Naive thymus-derived CD8-positive, alpha-beta T cell (primary cell): ENCODE data around the gene ZDHHC12. TPM values are rescaled to one million over a fixed set of nuclear protein-coding genes. Genes with fewer than 3 reads are reported as not detected.
"Not testable (repeated sequence)": the region's sequence is repeated elsewhere in the genome, so short reads cannot be mapped to it uniquely, and the experiment has no call there.

Experiments
- ATAC-seq, 2 donors: fragments of 150-1000 bp; cut with Tn5 transposase in 1 of 2; sonication (Bioruptor Pico), chemical (Tn5 transposase) in 1 of 2; 1 replicate in 1 of 2; 2 replicates in 1 of 2; pipeline ENCODE4 v1.10.0; 2021; ENCODE audit warnings: mild to moderate bottlenecking in 2 of 2, moderate library complexity in 2 of 2
- POLR2A ChIA-PET: fragments of 350-600 bp; sonication (Branson Sonifier 250); formaldehyde crosslinking; loops from one replicate; lab custom pipeline; 2021; ENCODE audit warnings: antibody characterized with exemption; lab: Charles Lee
- DNase-seq, 10 donors: peaks; one replicate each; pipeline versions ENCODE4 v3.0.0 to v3.0.0-alpha.2; 2020 to 2022
- H3K27ac Mint-ChIP-seq, 10 donors: one replicate each; pipeline ENCODE4 v1.8.0; 2020 to 2022; ENCODE audit warnings: mild to moderate bottlenecking in 10 of 10, mixed read lengths in 10 of 10, moderate library complexity in 4 of 10, inconsistent platforms in 1 of 10
- H3K27me3 Mint-ChIP-seq, 5 donors: one replicate each; pipeline ENCODE4 v1.8.0; 2021 to 2022; ENCODE audit warnings: mixed read lengths in 5 of 5
- H3K36me3 Mint-ChIP-seq, 3 donors: one replicate each; pipeline ENCODE4 v1.8.0; 2020 to 2022; ENCODE audit warnings: mixed read lengths in 3 of 3, mild to moderate bottlenecking in 2 of 3, inconsistent platforms in 1 of 3
- H3K4me1 Mint-ChIP-seq, 4 donors: one replicate each; pipeline ENCODE4 v1.8.0; 2021 to 2022; ENCODE audit warnings: mixed read lengths in 4 of 4
- H3K4me3 Mint-ChIP-seq, 10 donors: one replicate each; pipeline ENCODE4 v1.8.0; 2020 to 2022; ENCODE audit warnings: mild to moderate bottlenecking in 10 of 10, mixed read lengths in 10 of 10, moderate library complexity in 6 of 10, inconsistent platforms in 1 of 10
- H3K9me3 Mint-ChIP-seq, 9 donors: one replicate each; pipeline ENCODE4 v1.8.0; 2020 to 2022; ENCODE audit warnings: mixed read lengths in 9 of 9, mild to moderate bottlenecking in 3 of 9, inconsistent platforms in 1 of 9, moderate library complexity in 1 of 9
- polyA plus RNA-seq, 3 donors: library from polyadenylated mRNA; unstranded; fragments of 300-500 nt; fragmentation: Illumina TruSeq; gene quantifications; one replicate each; pipeline ENCODE4 v1.2.3, GENCODE V29; 2021
- total RNA-seq, 8 experiments: library from RNA in 2 of 8; stranded (reverse) in 2 of 8; gene quantifications; one replicate each; pipeline ENCODE4 v1.2.3 and lab custom pipeline; 2021 to 2026

ZDHHC12 gene
- total and polyA plus RNA-seq, 5 experiments from 2014 or later = 24.2 to 75.5 (median 51.7) TPM

GRCh38 chr9:128705051-128705965 lies 18.6 kb downstream of the ZDHHC12 start:
- no peak for DNase-seq
- Mint-ChIP-seq H3K27me3 (no peaks in the 10 kb centered on the region), H3K36me3 (no peaks in the 10 kb centered on the region), H3K4me3 (no peak overlapping the region), H3K27ac (no peak overlapping the region), H3K9me3 (no peaks in the 10 kb centered on the region), H3K4me1 (peaks cover 2 to 15% (median 10%) of the 10 kb centered on the region in 4 donors)
- ATAC-seq = no peak
- POLR2A ChIA-PET = interaction anchor here (0.5 to 4.2 kb wide), 3 partner anchors 15 to 81 kb away, joined by 3 to 22 read pairs (median 3); partner anchors contain the start of gene SET

GRCh38 chr9:128704356-128704670 lies 19.6 kb downstream of the ZDHHC12 start:
- peaks cover 2 to 15% (median 10%) of the 10 kb centered on the region in 4 donors for H3K4me1 Mint-ChIP-seq
- no peak for ATAC-seq
- no peak for DNase-seq
- H3K9me3 Mint-ChIP-seq = no peaks in the 10 kb centered on the region
- peak overlapping the region in 9 of 10 donors; percentile 24 to 88 (median 45) for H3K4me3 Mint-ChIP-seq
- POLR2A ChIA-PET = interaction anchor here (4.2 kb wide), 1 partner anchor 14 kb away, joined by 22 read pairs; the partner anchor contains the start of gene SET
- H3K36me3 Mint-ChIP-seq = no peaks in the 10 kb centered on the region
- peak overlapping the region in 3 of 10 donors; percentile 14 to 71 (median 40) for H3K27ac Mint-ChIP-seq
- no peaks in the 10 kb centered on the region for H3K27me3 Mint-ChIP-seq

GRCh38 chr9:128703616-128704355 lies 20.1 kb downstream of the ZDHHC12 start:
- no peak for ATAC-seq
- POLR2A ChIA-PET = interaction anchor here (0.6 to 4.2 kb wide), 4 partner anchors 14 to 426 kb away, joined by 3 to 22 read pairs (median 6); partner anchors contain the start of gene SET
- DNase-seq = no peak
- peaks cover 2 to 15% (median 10%) of the 10 kb centered on the region in 4 donors for H3K4me1 Mint-ChIP-seq
- no peaks in the 10 kb centered on the region for H3K27me3 Mint-ChIP-seq
- peak overlapping the region; percentile 75 to 88 (median 82) for H3K4me3 Mint-ChIP-seq
- no peaks in the 10 kb centered on the region for H3K36me3 Mint-ChIP-seq
- H3K27ac Mint-ChIP-seq = peak overlapping the region in 4 of 10 donors; percentile 35 to 90 (median 67)
- no peaks in the 10 kb centered on the region for H3K9me3 Mint-ChIP-seq

- Mint-ChIP-seq H3K36me3 (no peaks in the 10 kb centered on the region), H3K9me3 (no peaks in the 10 kb centered on the region), H3K4me3 (peak overlapping the region; percentile 75 to 88 (median 82)), H3K27ac (peak overlapping the region in 4 of 10 donors; percentile 35 to 90 (median 66)), H3K27me3 (no peaks in the 10 kb centered on the region), H3K4me1 (peaks cover 2 to 15% (median 10%) of the 10 kb centered on the region in 4 donors)
- peak; percentile 46 to 58 for ATAC-seq
- DNase-seq = peak in 2 of 10 donors; percentile 23 to 31
- POLR2A ChIA-PET = interaction anchor here (0.6 to 4.2 kb wide), 3 partner anchors 13 to 425 kb away, joined by 4 to 22 read pairs (median 7); partner anchors contain the start of gene SET
Measured at GRCh38 chr9:128702949-128703615, 20.8 kb downstream of the ZDHHC12 start.

- DNase-seq = peak; percentile 65 to 91 (median 84)
- peak within 1 kb of the TSS in 9 of 10 donors; percentile 11 to 91 (median 63) for H3K27ac Mint-ChIP-seq
- ATAC-seq = peak; percentile 87 to 89
- H3K9me3 Mint-ChIP-seq = no peaks in the 10 kb centered on the region
- peak within 1 kb of the TSS; percentile 75 to 93 (median 88) for H3K4me3 Mint-ChIP-seq
- no peaks in the 10 kb centered on the region for H3K27me3 Mint-ChIP-seq
- no peaks in the 10 kb centered on the region for H3K36me3 Mint-ChIP-seq
- POLR2A ChIA-PET = interaction anchor here (0.7 to 3.3 kb wide), 4 partner anchors 12 to 46 kb away, joined by 3 to 17 read pairs (median 4); partner anchors contain the start of genes DYNC2I2, SET and ZDHHC12
- peaks cover 2 to 15% (median 10%) of the 10 kb centered on the region in 4 donors for H3K4me1 Mint-ChIP-seq
Measured at GRCh38 chr9:128702445-128702948, 21.4 kb downstream of the ZDHHC12 start, which contains the start of gene PKN3. TSS of gene PKN3 (plus strand) at chr9:128702503. CDS start at chr9:128702916, 413 bp downstream.

GRCh38 chr9:128701227-128701854 lies 22.6 kb downstream of the ZDHHC12 start:
- ATAC-seq = no peak
- Mint-ChIP-seq H3K9me3 (no peaks in the 10 kb centered on the region), H3K4me1 (peaks cover 2 to 15% (median 10%) of the 10 kb centered on the region in 4 donors), H3K4me3 (peak overlapping the region in 9 of 10 donors; percentile 36 to 88 (median 66)), H3K36me3 (peaks cover 0 to 7% (median 0%) of the 10 kb centered on the region in 3 donors), H3K27ac (no peak overlapping the region), H3K27me3 (no peaks in the 10 kb centered on the region)
- POLR2A ChIA-PET = interaction anchor here (0.6 to 3.3 kb wide), 5 partner anchors 11 to 251 kb away, joined by 4 to 17 read pairs (median 5); partner anchors contain the start of gene SET
- DNase-seq = no peak

- not testable (repeated sequence) for DNase-seq, H3K9me3 Mint-ChIP-seq, ATAC-seq, H3K4me3 Mint-ChIP-seq, H3K27me3 Mint-ChIP-seq, H3K27ac Mint-ChIP-seq
- POLR2A ChIA-PET = interaction anchor here (0.7 to 3.3 kb wide), 2 partner anchors 9 to 146 kb away, joined by 3 to 17 read pairs; partner anchors contain the start of gene SET
- H3K36me3 Mint-ChIP-seq = peaks cover 0 to 26% (median 0%) of the 10 kb centered on the region in 3 donors
- peaks cover 2 to 15% (median 10%) of the 10 kb centered on the region in 4 donors for H3K4me1 Mint-ChIP-seq
Measured at GRCh38 chr9:128699096-128699795, 24.7 kb downstream of the ZDHHC12 start.

- Mint-ChIP-seq H3K36me3 (peaks cover 0 to 48% (median 9%) of the 10 kb centered on the region in 3 donors), H3K4me1 (peaks cover 6 to 15% (median 13%) of the 10 kb centered on the region in 4 donors), H3K9me3 (no peaks in the 10 kb centered on the region), H3K4me3 (no peak overlapping the region), H3K27ac (peak overlapping the region in 5 of 10 donors; percentile 36 to 65 (median 50)), H3K27me3 (no peaks in the 10 kb centered on the region)
- POLR2A ChIA-PET = interaction anchor here (0.6 to 1.3 kb wide), 6 partner anchors 9 to 984 kb away, joined by 3 to 4 read pairs (median 3); partner anchors contain the start of gene SET
- DNase-seq (no peak), ATAC-seq (no peak)
Measured at GRCh38 chr9:128696923-128697707, 26.8 kb downstream of the ZDHHC12 start.

- H3K9me3 Mint-ChIP-seq = no peaks in the 10 kb centered on the region
- H3K4me1 Mint-ChIP-seq = peaks cover 15 to 28% (median 24%) of the 10 kb centered on the region in 4 donors
- H3K4me3 Mint-ChIP-seq = no peak overlapping the region
- no peaks in the 10 kb centered on the region for H3K27me3 Mint-ChIP-seq
- no peak for DNase-seq
- H3K27ac Mint-ChIP-seq = peak overlapping the region in 1 of 10 donors; percentile 63
- ATAC-seq = no peak
- peaks cover 0 to 66% (median 14%) of the 10 kb centered on the region in 3 donors for H3K36me3 Mint-ChIP-seq
- POLR2A ChIA-PET = interaction anchor here (0.5 kb wide), 1 partner anchor 26 kb away, joined by 5 read pairs; no protein-coding TSS in a partner anchor
Measured at GRCh38 chr9:128694344-128694743, 29.6 kb downstream of the ZDHHC12 start.

- H3K4me3 Mint-ChIP-seq, H3K9me3 Mint-ChIP-seq, POLR2A ChIA-PET, ATAC-seq, DNase-seq, H3K27me3 Mint-ChIP-seq: not testable (repeated sequence)
- Mint-ChIP-seq H3K27ac (peak overlapping the region in 6 of 10 donors; percentile 11 to 92 (median 62)), H3K36me3 (peaks cover 0 to 66% (median 14%) of the 10 kb centered on the region in 3 donors), H3K4me1 (peaks cover 15 to 28% (median 24%) of the 10 kb centered on the region in 4 donors)
Measured at GRCh38 chr9:128693738-128694137, 30.2 kb downstream of the ZDHHC12 start.
